Measurements from ENCODE around the gene ALK. TPM values are rescaled to one million over a fixed set of nuclear protein-coding genes. Genes with fewer than 3 reads are reported as not detected.

The ALK gene
- total and polyA plus RNA-seq, 7 donors: 0.31 to 2.9 (median 1.2) TPM; not detected in 1

- 73 to 87% methylated on average over 1 of the region's 1 CpG for WGBS, 2 donors
Measured at GRCh38 chr2:29377788-29378187, 543.6 kb downstream of the ALK start.

GRCh38 chr2:29376541-29376940 lies 544.8 kb downstream of the ALK start:
- intact Hi-C loops (cut with DNase I): no loop called here
- no peaks in the 10 kb centered on the region for H3K27me3 ChIP-seq
- TF ChIP-seq POLR2A (IDR thresholded peaks at IDR 0.05): no peak
- no peak for TF ChIP-seq CTCF (IDR thresholded peaks at IDR 0.05)
- no peak for TF ChIP-seq EP300 (IDR thresholded peaks at IDR 0.05)
- TF ChIP-seq POLR2AphosphoS5 (IDR thresholded peaks at IDR 0.05): no peak
- H3K9me3 ChIP-seq: no peaks in the 10 kb centered on the region
- no peak for DNase-seq
- H3K4me1 ChIP-seq: no peaks in the 10 kb centered on the region
- no peak overlapping the region for H3K27ac ChIP-seq
- H3K4me3 ChIP-seq: no peak overlapping the region
- no peaks in the 10 kb centered on the region for H3K36me3 ChIP-seq
- 64 to 79% methylated on average over 2 of the region's 2 CpGs for WGBS, 2 donors

More at GRCh38 chr2:29377788-29378187, 543.6 kb downstream of the ALK start:
- DNase-seq: no peak
- Histone ChIP-seq H3K9me3 (no peaks in the 10 kb centered on the region), H3K27me3 (no peaks in the 10 kb centered on the region), H3K4me3 (no peak overlapping the region), H3K27ac (no peak overlapping the region), H3K4me1 (no peaks in the 10 kb centered on the region), H3K36me3 (no peaks in the 10 kb centered on the region)
- intact Hi-C loops (cut with DNase I): no loop called here
- TF ChIP-seq EP300 (IDR thresholded peaks at IDR 0.05) (no peak), POLR2A (IDR thresholded peaks at IDR 0.05) (no peak), CTCF (IDR thresholded peaks at IDR 0.05) (no peak), POLR2AphosphoS5 (IDR thresholded peaks at IDR 0.05) (no peak)

GRCh38 chr2:29375843-29376242 lies 545.5 kb downstream of the ALK start:
- no peak for DNase-seq
- 57 to 67% methylated on average over 3 of the region's 3 CpGs for WGBS, 2 donors
- Histone ChIP-seq H3K36me3 (no peaks in the 10 kb centered on the region), H3K9me3 (no peaks in the 10 kb centered on the region), H3K27ac (no peak overlapping the region), H3K4me3 (no peak overlapping the region), H3K4me1 (no peaks in the 10 kb centered on the region), H3K27me3 (no peaks in the 10 kb centered on the region)
- no peak for TF ChIP-seq POLR2A (IDR thresholded peaks at IDR 0.05)
- TF ChIP-seq CTCF (IDR thresholded peaks at IDR 0.05): no peak
- no peak for TF ChIP-seq EP300 (IDR thresholded peaks at IDR 0.05)
- TF ChIP-seq POLR2AphosphoS5 (IDR thresholded peaks at IDR 0.05): no peak
- intact Hi-C loops (cut with DNase I): no loop called here

- Histone ChIP-seq H3K27ac (no peak overlapping the region), H3K9me3 (no peaks in the 10 kb centered on the region), H3K4me3 (no peak overlapping the region), H3K36me3 (no peaks in the 10 kb centered on the region), H3K4me1 (no peaks in the 10 kb centered on the region), H3K27me3 (no peaks in the 10 kb centered on the region)
- TF ChIP-seq EP300 (IDR thresholded peaks at IDR 0.05): no peak
- TF ChIP-seq POLR2AphosphoS5 (IDR thresholded peaks at IDR 0.05): no peak
- TF ChIP-seq CTCF (IDR thresholded peaks at IDR 0.05): no peak
- TF ChIP-seq POLR2A (IDR thresholded peaks at IDR 0.05): no peak
- intact Hi-C loops (cut with DNase I): no loop called here
- 62 to 81% methylated on average over 5 of the region's 5 CpGs for WGBS, 2 donors
- DNase-seq: no peak
Measured at GRCh38 chr2:29374823-29375222, 546.6 kb downstream of the ALK start.

GRCh38 chr2:29373870-29374269 lies 547.5 kb downstream of the ALK start:
- no peaks in the 10 kb centered on the region for H3K9me3 ChIP-seq
- no peak overlapping the region for H3K27ac ChIP-seq
- no peaks in the 10 kb centered on the region for H3K27me3 ChIP-seq
- intact Hi-C loops (cut with DNase I): no loop called here
- WGBS, 2 donors: 88 to 90% methylated on average over 3 of the region's 3 CpGs
- TF ChIP-seq CTCF (IDR thresholded peaks at IDR 0.05): no peak
- no peak for TF ChIP-seq POLR2A (IDR thresholded peaks at IDR 0.05)
- no peak for TF ChIP-seq EP300 (IDR thresholded peaks at IDR 0.05)
- no peak overlapping the region for H3K4me3 ChIP-seq
- no peaks in the 10 kb centered on the region for H3K4me1 ChIP-seq
- no peak for DNase-seq
- H3K36me3 ChIP-seq: no peaks in the 10 kb centered on the region

Data from sigmoid colon (tissue), 7 donors.